Neural cell (in vitro differentiated cells): ENCODE measurements around the gene CFHR2.
"Not testable (repeated sequence)": the region's sequence is repeated elsewhere in the genome, so short reads cannot be mapped to it uniquely, and the experiment has no call there.

ENCODE experiments used
- EP300 ChIP-seq: fragments of 450-650 bp; conservative IDR thresholded peaks from 2 replicates; pipeline ENCODE4 v1.6.1; 2014; ENCODE audit warnings: antibody characterized with exemption, mild to moderate bottlenecking, moderate library complexity; ENCODE audit not compliant: poor library complexity, severe bottlenecking
- EZH2 ChIP-seq: fragments of 200-600, 300-800 bp; shearing (Covaris generic), sonication (generic); IDR thresholded peaks from 2 replicates; pipeline ENCODE4 v1.6.1; 2014; ENCODE audit warnings: antibody characterized with exemption, low read length, borderline replicate concordance, mild to moderate bottlenecking; ENCODE audit not compliant: insufficient read depth, poor library complexity, severe bottlenecking
- MXI1 ChIP-seq: fragments of 450-650 bp; conservative IDR thresholded peaks from 2 replicates; pipeline ENCODE4 v1.6.1; 2014; ENCODE audit warnings: antibody characterized with exemption, mild to moderate bottlenecking; ENCODE audit not compliant: poor library complexity, severe bottlenecking
- POLR2AphosphoS5 ChIP-seq: IDR thresholded peaks from 2 replicates; pipeline ENCODE4 v1.6.1; 2012
- RAD21 ChIP-seq: fragments of 450-650 bp; conservative IDR thresholded peaks from 2 replicates; pipeline ENCODE4 v1.6.1; 2014; ENCODE audit warnings: antibody characterized with exemption, mild to moderate bottlenecking, moderate library complexity
- SMC3 ChIP-seq: fragments of 450-650 bp; conservative IDR thresholded peaks from 2 replicates; pipeline ENCODE4 v1.6.1; 2014; ENCODE audit warnings: antibody characterized with exemption, mild to moderate bottlenecking, moderate library complexity; ENCODE audit not compliant: poor library complexity
- TF ChIP-seq, protein P1 (sequence below): fragments of 450-650 bp; IDR thresholded peaks from 2 replicates; pipeline ENCODE4 v1.5.1; 2014; ENCODE audit warnings: antibody characterized with exemption, mild to moderate bottlenecking, moderate library complexity; ENCODE audit not compliant: poor library complexity, severe bottlenecking

DNA sequence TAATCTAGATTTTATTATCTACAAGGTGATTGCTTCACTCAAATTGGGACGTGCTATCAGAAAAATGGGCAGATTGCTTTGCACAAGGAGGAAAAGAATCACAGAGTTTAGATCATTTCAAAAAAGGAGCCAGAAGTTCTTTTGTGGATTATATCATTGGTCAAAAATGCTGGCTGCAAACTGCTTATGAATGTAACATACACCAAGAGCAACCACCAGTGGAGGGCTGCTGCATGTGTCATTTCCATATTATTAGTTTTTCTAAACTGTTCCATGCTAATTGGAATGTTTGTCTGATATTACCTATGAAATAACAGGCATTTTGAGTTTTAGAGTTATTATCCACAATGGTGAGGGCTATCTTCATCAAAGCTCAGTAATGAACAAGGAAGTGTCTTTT is 16.7 kb upstream of the CFHR2 start:
- TF ChIP-seq, protein P1, sequence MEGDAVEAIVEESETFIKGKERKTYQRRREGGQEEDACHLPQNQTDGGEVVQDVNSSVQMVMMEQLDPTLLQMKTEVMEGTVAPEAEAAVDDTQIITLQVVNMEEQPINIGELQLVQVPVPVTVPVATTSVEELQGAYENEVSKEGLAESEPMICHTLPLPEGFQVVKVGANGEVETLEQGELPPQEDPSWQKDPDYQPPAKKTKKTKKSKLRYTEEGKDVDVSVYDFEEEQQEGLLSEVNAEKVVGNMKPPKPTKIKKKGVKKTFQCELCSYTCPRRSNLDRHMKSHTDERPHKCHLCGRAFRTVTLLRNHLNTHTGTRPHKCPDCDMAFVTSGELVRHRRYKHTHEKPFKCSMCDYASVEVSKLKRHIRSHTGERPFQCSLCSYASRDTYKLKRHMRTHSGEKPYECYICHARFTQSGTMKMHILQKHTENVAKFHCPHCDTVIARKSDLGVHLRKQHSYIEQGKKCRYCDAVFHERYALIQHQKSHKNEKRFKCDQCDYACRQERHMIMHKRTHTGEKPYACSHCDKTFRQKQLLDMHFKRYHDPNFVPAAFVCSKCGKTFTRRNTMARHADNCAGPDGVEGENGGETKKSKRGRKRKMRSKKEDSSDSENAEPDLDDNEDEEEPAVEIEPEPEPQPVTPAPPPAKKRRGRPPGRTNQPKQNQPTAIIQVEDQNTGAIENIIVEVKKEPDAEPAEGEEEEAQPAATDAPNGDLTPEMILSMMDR, result not testable (repeated sequence)
- not testable (repeated sequence) for TF ChIP-seq RAD21, EP300, SMC3, MXI1, POLR2AphosphoS5, EZH2
